ENCODE data around the gene ZCCHC24.
A peak's percentile ranks its signal among the peaks of the same experiment; 100 is the strongest.

- TF ChIP-seq POLR2AphosphoS5 (IDR thresholded peaks at IDR 0.05) (no peak), CTCF (IDR thresholded peaks at IDR 0.05) (peak in 4 of 7 experiments; percentile 14 to 40 (median 17)), EP300 (IDR thresholded peaks at IDR 0.05) (no peak)
Measured at GRCh38 chr10:79438021-79438698, 7.3 kb downstream of the ZCCHC24 start.

All from stomach (tissue), 4 donors.